Measurements from ENCODE around the gene COX6A1.
"Not testable (repeated sequence)": the region's sequence is repeated elsewhere in the genome, so short reads cannot be mapped to it uniquely, and the experiment has no call there.

DNA sequence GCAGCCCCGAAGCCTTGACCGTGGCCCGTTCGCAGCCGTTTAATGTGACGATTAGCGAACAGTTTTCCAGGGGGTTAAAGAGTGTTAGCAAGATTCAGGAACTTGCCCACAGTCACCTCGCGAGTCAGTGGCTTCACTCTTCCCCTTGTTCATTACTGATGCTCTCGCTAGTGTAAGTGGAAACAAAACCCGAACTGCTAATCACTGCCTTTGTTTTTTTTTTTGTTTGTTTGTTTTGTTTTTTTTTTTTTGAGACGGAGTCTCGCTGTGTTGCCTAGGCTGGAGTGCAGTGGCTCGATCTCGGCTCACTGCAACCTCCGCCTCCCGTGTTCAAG, 8.9 kb downstream of the COX6A1 start:
- TF ChIP-seq, protein P1, sequence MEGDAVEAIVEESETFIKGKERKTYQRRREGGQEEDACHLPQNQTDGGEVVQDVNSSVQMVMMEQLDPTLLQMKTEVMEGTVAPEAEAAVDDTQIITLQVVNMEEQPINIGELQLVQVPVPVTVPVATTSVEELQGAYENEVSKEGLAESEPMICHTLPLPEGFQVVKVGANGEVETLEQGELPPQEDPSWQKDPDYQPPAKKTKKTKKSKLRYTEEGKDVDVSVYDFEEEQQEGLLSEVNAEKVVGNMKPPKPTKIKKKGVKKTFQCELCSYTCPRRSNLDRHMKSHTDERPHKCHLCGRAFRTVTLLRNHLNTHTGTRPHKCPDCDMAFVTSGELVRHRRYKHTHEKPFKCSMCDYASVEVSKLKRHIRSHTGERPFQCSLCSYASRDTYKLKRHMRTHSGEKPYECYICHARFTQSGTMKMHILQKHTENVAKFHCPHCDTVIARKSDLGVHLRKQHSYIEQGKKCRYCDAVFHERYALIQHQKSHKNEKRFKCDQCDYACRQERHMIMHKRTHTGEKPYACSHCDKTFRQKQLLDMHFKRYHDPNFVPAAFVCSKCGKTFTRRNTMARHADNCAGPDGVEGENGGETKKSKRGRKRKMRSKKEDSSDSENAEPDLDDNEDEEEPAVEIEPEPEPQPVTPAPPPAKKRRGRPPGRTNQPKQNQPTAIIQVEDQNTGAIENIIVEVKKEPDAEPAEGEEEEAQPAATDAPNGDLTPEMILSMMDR (IDR thresholded peaks at IDR 0.05; ENCODE audit: low read depth, low read length, poor library complexity, severe bottlenecking): not testable (repeated sequence)
- TF ChIP-seq EZH2phosphoT487 (IDR thresholded peaks at IDR 0.05; ENCODE audit: borderline replicate concordance, low read length): not testable (repeated sequence)
